Stimulated activated naive CD8-positive, alpha-beta T cell treated with anti-CD3 and anti-CD28 coated beads, Interleukin-15, amount 100 ng/mL, for 72 hours (primary cell): ENCODE data around the gene FLNA.
A peak's percentile ranks its signal among the peaks of the same experiment; 100 is the strongest.
"Not testable (repeated sequence)": the region's sequence is repeated elsewhere in the genome, so short reads cannot be mapped to it uniquely, and the experiment has no call there.

ENCODE experiments used
- ATAC-seq: fragments of 150-1000 bp; cut with Tn5 transposase; 2 replicates; pipeline ENCODE4 v1.10.0; 2021; ENCODE audit warnings: mild to moderate bottlenecking, moderate library complexity
- DNase-seq, 2 donors: peaks; one replicate each; pipeline ENCODE4 v3.0.0; 2021 to 2022
- H3K27ac Mint-ChIP-seq, 2 donors: one replicate each; pipeline ENCODE4 v1.8.0; 2022; ENCODE audit warnings: mild to moderate bottlenecking in 2 of 2, mixed read lengths in 2 of 2, moderate library complexity in 2 of 2
- H3K27me3 Mint-ChIP-seq: one replicate; pipeline ENCODE4 v1.8.0; 2022; ENCODE audit warnings: mixed read lengths
- H3K4me1 Mint-ChIP-seq: one replicate; pipeline ENCODE4 v1.8.0; 2022; ENCODE audit warnings: mild to moderate bottlenecking, mixed read lengths
- H3K4me3 Mint-ChIP-seq, 2 donors: one replicate each; pipeline ENCODE4 v1.8.0; 2022; ENCODE audit warnings: mild to moderate bottlenecking in 2 of 2, mixed read lengths in 2 of 2, moderate library complexity in 1 of 2
- H3K9me3 Mint-ChIP-seq, 2 donors: one replicate each; pipeline ENCODE4 v1.8.0; 2022; ENCODE audit warnings: mixed read lengths in 2 of 2

The FLNA gene

GRCh38 chrX:154321152-154321551 is 53.3 kb downstream of the FLNA start:
- DNase-seq (no peak), ATAC-seq (no peak)
- peak overlapping the region; percentile 64 to 66 for H3K4me3 Mint-ChIP-seq
- H3K9me3 Mint-ChIP-seq, result no peaks in the 10 kb centered on the region
- H3K27me3 Mint-ChIP-seq, result no peaks in the 10 kb centered on the region
- no peak overlapping the region for H3K27ac Mint-ChIP-seq
- H3K4me1 Mint-ChIP-seq, result peaks cover 47% of the 10 kb centered on the region

- Mint-ChIP-seq H3K4me3 (peak overlapping the region; percentile 39 to 44), H3K27me3 (no peaks in the 10 kb centered on the region), H3K9me3 (no peaks in the 10 kb centered on the region), H3K4me1 (peaks cover 44% of the 10 kb centered on the region), H3K27ac (no peak overlapping the region)
- DNase-seq (no peak), ATAC-seq (no peak)
These were observed 54.0 kb downstream of the FLNA start for GRCh38 chrX:154320406-154320805.

- peak overlapping the region in 1 of 2 donors; percentile 90 for H3K27ac Mint-ChIP-seq
- peak overlapping the region in 1 of 2 donors; percentile 53 for H3K4me3 Mint-ChIP-seq
- no peaks in the 10 kb centered on the region for H3K27me3 Mint-ChIP-seq
- no peaks in the 10 kb centered on the region for H3K9me3 Mint-ChIP-seq
- ATAC-seq (no peak), DNase-seq (no peak)
- peaks cover 64% of the 10 kb centered on the region for H3K4me1 Mint-ChIP-seq
These were observed 56.9 kb downstream of the FLNA start for GRCh38 chrX:154317391-154317995.

- Mint-ChIP-seq H3K27me3 (no peaks in the 10 kb centered on the region), H3K9me3 (no peaks in the 10 kb centered on the region), H3K4me3 (no peak overlapping the region), H3K4me1 (peaks cover 69% of the 10 kb centered on the region), H3K27ac (no peak overlapping the region)
- no peak for DNase-seq
- no peak for ATAC-seq
These were observed 59.0 kb downstream of the FLNA start for GRCh38 chrX:154315416-154315815.

- DNase-seq, result peak; percentile 17 to 55
- H3K9me3 Mint-ChIP-seq, result no peaks in the 10 kb centered on the region
- peak; percentile 87 for ATAC-seq
- no peaks in the 10 kb centered on the region for H3K27me3 Mint-ChIP-seq
- H3K27ac Mint-ChIP-seq, result peak overlapping the region; percentile 83 to 95
- H3K4me3 Mint-ChIP-seq, result peak overlapping the region; percentile 73 to 80
- peaks cover 67% of the 10 kb centered on the region for H3K4me1 Mint-ChIP-seq
These were observed 61.3 kb downstream of the FLNA start for GRCh38 chrX:154313147-154313546.

GRCh38 chrX:154312116-154312515 is 62.3 kb downstream of the FLNA start:
- Mint-ChIP-seq H3K4me3 (no peak overlapping the region), H3K4me1 (peaks cover 67% of the 10 kb centered on the region), H3K9me3 (no peaks in the 10 kb centered on the region), H3K27ac (no peak overlapping the region), H3K27me3 (no peaks in the 10 kb centered on the region)
- ATAC-seq, result no peak
- no peak for DNase-seq

GRCh38 chrX:154310616-154311536 is 63.6 kb downstream of the FLNA start:
- ATAC-seq (peak; percentile 36), DNase-seq (no peak)
- H3K27ac Mint-ChIP-seq, result no peak overlapping the region
- H3K9me3 Mint-ChIP-seq, result no peaks in the 10 kb centered on the region
- peaks cover 60% of the 10 kb centered on the region for H3K4me1 Mint-ChIP-seq
- no peak overlapping the region for H3K4me3 Mint-ChIP-seq
- H3K27me3 Mint-ChIP-seq, result no peaks in the 10 kb centered on the region

- Mint-ChIP-seq H3K9me3 (no peaks in the 10 kb centered on the region), H3K27ac (no peak overlapping the region), H3K4me3 (no peak overlapping the region), H3K4me1 (peaks cover 62% of the 10 kb centered on the region), H3K27me3 (no peaks in the 10 kb centered on the region)
- DNase-seq, result no peak
- ATAC-seq, result no peak
These were observed 65.2 kb downstream of the FLNA start for GRCh38 chrX:154309041-154309775.

GRCh38 chrX:154308108-154308946 is 66.1 kb downstream of the FLNA start:
- H3K9me3 Mint-ChIP-seq, result no peaks in the 10 kb centered on the region
- H3K27me3 Mint-ChIP-seq, result no peaks in the 10 kb centered on the region
- ATAC-seq (peak; percentile 79), DNase-seq (peak; percentile 75 to 79)
- peaks cover 55% of the 10 kb centered on the region for H3K4me1 Mint-ChIP-seq
- H3K27ac Mint-ChIP-seq, result peak overlapping the region in 1 of 2 donors; percentile 13
- peak overlapping the region in 1 of 2 donors; percentile 34 for H3K4me3 Mint-ChIP-seq

- no peak overlapping the region for H3K4me3 Mint-ChIP-seq
- DNase-seq (no peak), ATAC-seq (no peak)
- peaks cover 43% of the 10 kb centered on the region for H3K4me1 Mint-ChIP-seq
- no peaks in the 10 kb centered on the region for H3K9me3 Mint-ChIP-seq
- no peaks in the 10 kb centered on the region for H3K27me3 Mint-ChIP-seq
- no peak overlapping the region for H3K27ac Mint-ChIP-seq
These were observed 67.2 kb downstream of the FLNA start for GRCh38 chrX:154307202-154307601.

GRCh38 chrX:154305541-154306205 is 68.8 kb downstream of the FLNA start:
- no peak overlapping the region for H3K4me3 Mint-ChIP-seq
- DNase-seq (no peak), ATAC-seq (no peak)
- H3K27ac Mint-ChIP-seq, result no peak overlapping the region
- no peaks in the 10 kb centered on the region for H3K9me3 Mint-ChIP-seq
- H3K27me3 Mint-ChIP-seq, result no peaks in the 10 kb centered on the region
- H3K4me1 Mint-ChIP-seq, result peaks cover 28% of the 10 kb centered on the region

- ATAC-seq, result no peak
- no peak for DNase-seq
- H3K27ac Mint-ChIP-seq, result no peak overlapping the region
- no peaks in the 10 kb centered on the region for H3K27me3 Mint-ChIP-seq
- no peak overlapping the region for H3K4me3 Mint-ChIP-seq
- H3K4me1 Mint-ChIP-seq, result peaks cover 26% of the 10 kb centered on the region
- no peaks in the 10 kb centered on the region for H3K9me3 Mint-ChIP-seq
These were observed 69.6 kb downstream of the FLNA start for GRCh38 chrX:154304846-154305245.

GRCh38 chrX:154303476-154303875 is 71.0 kb downstream of the FLNA start:
- no peak overlapping the region for H3K27ac Mint-ChIP-seq
- no peaks in the 10 kb centered on the region for H3K27me3 Mint-ChIP-seq
- DNase-seq, result no peak
- H3K4me1 Mint-ChIP-seq, result peaks cover 17% of the 10 kb centered on the region
- no peaks in the 10 kb centered on the region for H3K9me3 Mint-ChIP-seq
- no peak overlapping the region for H3K4me3 Mint-ChIP-seq
- ATAC-seq, result no peak

GRCh38 chrX:154302998-154303397 is 71.4 kb downstream of the FLNA start:
- not testable (repeated sequence) for H3K9me3 Mint-ChIP-seq, H3K27ac Mint-ChIP-seq, ATAC-seq, DNase-seq, H3K4me3 Mint-ChIP-seq, H3K27me3 Mint-ChIP-seq
- peaks cover 16% of the 10 kb centered on the region for H3K4me1 Mint-ChIP-seq
